Keratinocyte (primary cell): ENCODE measurements around the gene NET1. TPM values are rescaled to one million over a fixed set of nuclear protein-coding genes. Genes with fewer than 3 reads are reported as not detected.
A peak's percentile ranks its signal among the peaks of the same experiment; 100 is the strongest.

Experiments
- DNase-seq: peaks from one replicate; pipeline ENCODE4 v3.0.0-alpha.2; 2011; ENCODE audit warnings: low read depth, missing footprints, low spot score
- FAIRE-seq: peaks from 2 replicates; lab custom pipeline; 2011; peaks lifted over from hg19 to GRCh38; lab: Jason Lieb, UNC
- H2AFZ ChIP-seq: 2 replicates; pipeline ENCODE4 v1.6.0; 2012; ENCODE audit warnings: low read length, control low read depth, inconsistent platforms; ENCODE audit not compliant: control insufficient read depth
- H3K27ac ChIP-seq: 2 replicates; pipeline ENCODE4 v1.5.1; 2011; ENCODE audit warnings: low read length; ENCODE audit not compliant: control insufficient read depth, insufficient read depth
- H3K27me3 ChIP-seq: 3 replicates; pipeline ENCODE4 v1.6.0; 2011; ENCODE audit warnings: low read length; ENCODE audit not compliant: control insufficient read depth, insufficient read depth; ENCODE audit errors: extremely low read depth
- H3K36me3 ChIP-seq, 2 experiments: 2 replicates in 1 of 2; 3 replicates in 1 of 2; pipeline ENCODE4 v1.5.1; 2011; ENCODE audit warnings: low read length in 2 of 2, mild to moderate bottlenecking in 1 of 2; ENCODE audit not compliant: control insufficient read depth in 2 of 2, insufficient read depth in 2 of 2; ENCODE audit errors: extremely low read depth in 1 of 2
- H3K4me1 ChIP-seq: 3 replicates; pipeline ENCODE4 v1.5.1; 2011; ENCODE audit warnings: low read length; ENCODE audit not compliant: control insufficient read depth, insufficient read depth; ENCODE audit errors: extremely low read depth
- H3K4me2 ChIP-seq: 3 replicates; pipeline ENCODE4 v1.6.0; 2011; ENCODE audit warnings: low read depth, low read length; ENCODE audit not compliant: control insufficient read depth, insufficient read depth; ENCODE audit errors: extremely low read depth
- H3K4me3 ChIP-seq, 3 experiments: fragments of 200-600 bp in 1 of 3; sonication (generic) in 1 of 3; 2 replicates in 2 of 3; 3 replicates in 1 of 3; pipeline ENCODE4 v1.5.1; 2011 to 2016; ENCODE audit warnings: low read length in 3 of 3, mild to moderate bottlenecking in 3 of 3, control low read depth in 2 of 3, inconsistent platforms in 1 of 3, low read depth in 1 of 3, mixed read lengths in 1 of 3, mixed run types in 1 of 3, moderate library complexity in 1 of 3; ENCODE audit not compliant: control insufficient read depth in 2 of 3, insufficient read depth in 2 of 3; ENCODE audit errors: extremely low read depth in 1 of 3
- H3K79me2 ChIP-seq: 2 replicates; pipeline ENCODE4 v1.6.0; 2012; ENCODE audit warnings: low read length; ENCODE audit not compliant: control insufficient read depth, insufficient read depth
- H3K9ac ChIP-seq: 3 replicates; pipeline ENCODE4 v1.6.0; 2011; ENCODE audit warnings: low read length; ENCODE audit not compliant: control insufficient read depth, insufficient read depth; ENCODE audit errors: extremely low read depth
- H3K9me1 ChIP-seq: 3 replicates; pipeline ENCODE4 v1.6.0; 2011; ENCODE audit warnings: low read length; ENCODE audit not compliant: control insufficient read depth, insufficient read depth; ENCODE audit errors: extremely low read depth
- H3K9me3 ChIP-seq: 2 replicates; pipeline ENCODE4 v1.5.1; 2012; ENCODE audit warnings: low read depth, low read length; ENCODE audit not compliant: control insufficient read depth
- H4K20me1 ChIP-seq: 3 replicates; pipeline ENCODE4 v1.6.0; 2011; ENCODE audit warnings: low read length; ENCODE audit not compliant: control insufficient read depth, insufficient read depth; ENCODE audit errors: extremely low read depth
- EZH2 ChIP-seq: IDR thresholded peaks from one replicate; pipeline ENCODE4 v1.6.1; 2012; ENCODE audit warnings: inconsistent platforms, mild to moderate bottlenecking, low read length, moderate library complexity
- dilution Hi-C: fragments of 300-500 bp; cut with MboI; formaldehyde crosslinking; loops from one replicate; pipeline ENCODE4 v1.7.0; 2020; ENCODE audit warnings: low sequenced_read_pairs; ENCODE audit not compliant: extremely low pct_ligation_motif_present
- polyA plus RNA-seq, 5 experiments: library from polyadenylated mRNA; depleted of rRNA in 3 of 5; stranded (reverse) in 3 of 5; stranded (forward) in 1 of 5; unstranded in 1 of 5; fragments of >200 nt; gene quantifications; 1 replicate in 1 of 5; 2 replicates in 3 of 5; 3 replicates in 1 of 5; pipeline versions ENCODE4 v1.2.1 to v1.2.3, GENCODE V29; 2011 to 2012; ENCODE audit warnings: missing spikeins in 2 of 5, low read depth in 1 of 5, low replicate concordance in 1 of 5
- TF ChIP-seq, protein P1 (sequence below), 3 experiments: IDR thresholded peaks in 1 of 3; conservative IDR thresholded peaks in 1 of 3; optimal IDR thresholded peaks in 1 of 3; 2 replicates in 2 of 3; 3 replicates in 1 of 3; pipeline versions ENCODE3 to v1.5.1; 2011; ENCODE audit warnings: low read length in 3 of 3, mild to moderate bottlenecking in 3 of 3, moderate library complexity in 2 of 3, control low read depth in 1 of 3, inconsistent platforms in 1 of 3; ENCODE audit not compliant: insufficient read depth in 2 of 3; ENCODE audit errors: extremely low read depth in 1 of 3

The NET1 gene
- polyA plus RNA-seq, 1 donor (not counting 4 experiments of a cell fraction or from before 2014, with no cell fraction given) = 214 TPM

DNA sequence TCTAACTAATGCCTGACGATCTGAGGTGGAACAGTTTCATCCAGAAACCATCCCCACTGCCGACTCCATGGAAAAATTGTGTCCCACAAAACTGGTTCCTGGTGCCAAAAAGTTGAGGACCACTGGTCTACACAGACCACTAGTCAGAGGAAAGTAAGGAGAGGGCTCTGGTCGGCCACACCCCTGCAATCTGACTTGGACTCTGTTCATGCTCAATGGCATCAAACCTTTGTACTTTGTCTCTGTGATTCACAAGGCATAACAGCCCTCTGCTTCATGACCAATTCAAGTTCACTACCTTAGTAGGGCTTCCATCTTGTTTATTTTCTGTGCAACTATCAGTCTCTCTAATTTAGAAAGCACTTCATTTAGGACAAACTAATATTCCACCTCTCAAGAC lies 9.6 kb upstream of the NET1 start:
- no peak overlapping the region for H3K9ac ChIP-seq
- H3K9me3 ChIP-seq = no peaks in the 10 kb centered on the region
- H3K27ac ChIP-seq = no peak overlapping the region
- no peak overlapping the region for H3K4me3 ChIP-seq
- H4K20me1 ChIP-seq = no peaks in the 10 kb centered on the region
- H3K27me3 ChIP-seq = no peaks in the 10 kb centered on the region
- H3K36me3 ChIP-seq = no peaks in the 10 kb centered on the region
- FAIRE-seq (peak; percentile 32), DNase-seq (no peak)
- TF ChIP-seq, protein P1, sequence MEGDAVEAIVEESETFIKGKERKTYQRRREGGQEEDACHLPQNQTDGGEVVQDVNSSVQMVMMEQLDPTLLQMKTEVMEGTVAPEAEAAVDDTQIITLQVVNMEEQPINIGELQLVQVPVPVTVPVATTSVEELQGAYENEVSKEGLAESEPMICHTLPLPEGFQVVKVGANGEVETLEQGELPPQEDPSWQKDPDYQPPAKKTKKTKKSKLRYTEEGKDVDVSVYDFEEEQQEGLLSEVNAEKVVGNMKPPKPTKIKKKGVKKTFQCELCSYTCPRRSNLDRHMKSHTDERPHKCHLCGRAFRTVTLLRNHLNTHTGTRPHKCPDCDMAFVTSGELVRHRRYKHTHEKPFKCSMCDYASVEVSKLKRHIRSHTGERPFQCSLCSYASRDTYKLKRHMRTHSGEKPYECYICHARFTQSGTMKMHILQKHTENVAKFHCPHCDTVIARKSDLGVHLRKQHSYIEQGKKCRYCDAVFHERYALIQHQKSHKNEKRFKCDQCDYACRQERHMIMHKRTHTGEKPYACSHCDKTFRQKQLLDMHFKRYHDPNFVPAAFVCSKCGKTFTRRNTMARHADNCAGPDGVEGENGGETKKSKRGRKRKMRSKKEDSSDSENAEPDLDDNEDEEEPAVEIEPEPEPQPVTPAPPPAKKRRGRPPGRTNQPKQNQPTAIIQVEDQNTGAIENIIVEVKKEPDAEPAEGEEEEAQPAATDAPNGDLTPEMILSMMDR (optimal IDR thresholded peaks at IDR 0.05 in 1 of 3, IDR thresholded peaks at IDR 0.05 in 1 of 3, conservative IDR thresholded peaks at IDR 0.05 in 1 of 3; ENCODE audit: extremely low read depth in 1 of 3, insufficient read depth in 2 of 3, low read length in 3 of 3) = no peak
- no peak for TF ChIP-seq EZH2
- no peak overlapping the region for H3K4me2 ChIP-seq
- dilution Hi-C loops = no loop called here
- no peaks in the 10 kb centered on the region for H3K9me1 ChIP-seq
- peaks cover 10% of the 10 kb centered on the region for H3K4me1 ChIP-seq
- no peaks in the 10 kb centered on the region for H3K79me2 ChIP-seq
- H2AFZ ChIP-seq = no peak overlapping the region

DNA sequence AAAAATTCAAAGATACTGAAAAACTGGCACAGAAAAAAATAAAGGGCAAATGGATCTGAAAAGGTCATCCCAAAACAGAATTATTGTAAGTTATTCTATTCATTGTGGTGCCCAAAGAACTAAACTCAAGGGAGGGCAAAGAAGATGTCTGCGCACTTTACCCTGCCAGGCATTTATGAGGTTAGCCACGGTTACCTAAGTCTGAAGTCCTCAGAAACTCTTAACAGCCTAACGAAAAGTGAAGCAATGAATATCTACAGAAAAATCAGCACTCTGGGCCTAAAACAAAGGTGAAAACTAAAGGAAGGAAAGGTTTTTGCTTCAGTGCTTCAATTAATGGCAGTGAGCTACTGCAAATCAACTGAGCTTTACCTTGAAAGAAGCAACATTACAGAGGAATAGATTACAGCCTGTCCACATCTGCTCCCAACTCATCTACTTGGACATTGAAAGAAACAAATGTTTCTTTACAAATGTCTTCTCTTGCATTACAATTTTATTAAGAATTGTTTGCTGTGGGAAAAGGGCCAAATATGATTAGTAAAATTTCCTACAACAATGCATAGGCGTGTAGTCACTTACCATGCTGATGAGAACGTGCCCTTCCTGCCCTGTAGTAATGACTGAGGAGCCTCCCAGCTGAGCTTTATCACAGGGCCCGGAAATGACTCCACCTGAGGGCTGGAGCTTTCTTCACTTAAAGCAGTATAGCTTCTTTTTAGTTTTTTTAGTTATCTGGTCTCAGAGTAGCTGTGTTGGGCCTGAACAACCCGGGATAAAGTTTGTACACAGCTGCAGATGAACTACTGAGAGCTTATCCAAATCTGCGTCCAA lies 7.9 kb upstream of the NET1 start, which contains the start of gene TUBAL3:
Gene TUBAL3 (minus strand): TSS at position 621 of the 834 bp plus-strand sequence. CDS start 36 bp downstream, at position 585.
- peak within 1 kb of the TSS in 1 of 3 experiments; percentile 7 for H3K4me3 ChIP-seq
- H3K9me3 ChIP-seq = no peaks in the 10 kb centered on the region
- H3K79me2 ChIP-seq = no peaks in the 10 kb centered on the region
- DNase-seq (no peak), FAIRE-seq (peak; percentile 81)
- peak within 1 kb of the TSS; percentile 25 for H3K27ac ChIP-seq
- H3K4me1 ChIP-seq = peaks cover 10% of the 10 kb centered on the region
- no peaks in the 10 kb centered on the region for H3K27me3 ChIP-seq
- TF ChIP-seq EZH2 = no peak
- no peaks in the 10 kb centered on the region for H3K36me3 ChIP-seq
- no peaks in the 10 kb centered on the region for H3K9me1 ChIP-seq
- peak within 1 kb of the TSS; percentile 39 for H2AFZ ChIP-seq
- peak within 1 kb of the TSS; percentile 42 for H3K4me2 ChIP-seq
- dilution Hi-C loops = no loop called here
- no peak within 1 kb of the TSS for H3K9ac ChIP-seq
- no peaks in the 10 kb centered on the region for H4K20me1 ChIP-seq
